Psoas muscle (tissue), 8 donors: Measurements from ENCODE around the gene OR5H6. TPM values are rescaled to one million over a fixed set of nuclear protein-coding genes. Genes with fewer than 3 reads are reported as not detected.

Experiments
- ATAC-seq, 4 donors: fragments of 200-7000 bp; cut with Tn5 transposase; one replicate each; pipeline ENCODE4 v1.9.1; 2020; ENCODE audit warnings: moderate library complexity in 3 of 4, mild to moderate bottlenecking in 2 of 4
- DNase-seq, 2 donors: peaks; one replicate each; pipeline ENCODE4 v3.0.0-alpha.2; 2020
- H3K27ac ChIP-seq: fragments of 200-600 bp; one replicate; pipeline ENCODE4 v1.8.0; 2022
- H3K27me3 ChIP-seq, 3 donors: fragments of 200-600 bp in 1 of 3; one replicate each; pipeline versions ENCODE4 v1.6.1 to v1.8.0; 2013 to 2022; ENCODE audit warnings: low read length in 2 of 3, mild to moderate bottlenecking in 2 of 3, moderate library complexity in 1 of 3; ENCODE audit not compliant: insufficient read depth in 3 of 3
- H3K36me3 ChIP-seq, 2 donors: fragments of 200-600 bp in 1 of 2; one replicate each; pipeline versions ENCODE4 v1.6.1 to v1.8.0; 2013 to 2022; ENCODE audit warnings: low read depth in 1 of 2, mild to moderate bottlenecking in 1 of 2, moderate library complexity in 1 of 2; ENCODE audit not compliant: insufficient read depth in 1 of 2
- H3K4me1 ChIP-seq: fragments of 200-600 bp; one replicate; pipeline ENCODE4 v1.8.0; 2022
- H3K4me3 ChIP-seq: fragments of 200-600 bp; one replicate; pipeline ENCODE4 v1.8.0; 2022; ENCODE audit warnings: mild to moderate bottlenecking
- H3K9me3 ChIP-seq: fragments of 200-600 bp; one replicate; pipeline ENCODE4 v1.8.0; 2022
- CTCF ChIP-seq: fragments of 200-600 bp; IDR thresholded peaks from one replicate; pipeline ENCODE4 v1.8.0; 2022; ENCODE audit warnings: antibody characterized with exemption
- WGBS, 3 donors: extraction: QIAGEN DNeasy Blood & Tissue Kit; methylation state at CpG; one replicate each; pipeline versions ENCODE4 v1.1.6 to v1.1.7; 2013; 5-methylcytosine and 5-hydroxymethylcytosine counted together
- intact Hi-C, 2 donors: fragments of 100-400 bp; cut with DNase I; formaldehyde crosslinking; loops; one replicate each; pipeline versions ENCODE4 v1.11.0 to v1.14.2; 2022
- polyA plus RNA-seq, 3 donors: library from polyadenylated mRNA; stranded (reverse); fragments of 200-250 nt; gene quantifications; one replicate each; pipeline ENCODE4 v1.2.3, GENCODE V29; 2013
- total RNA-seq, 4 donors: library from RNA; stranded (reverse); fragmentation: NEBNext Ultra II Directional in 2 of 4; extraction: Animal tissue kit (Norgen Biotek cat#: 25700) in 2 of 4; gene quantifications; one replicate each; pipeline versions ENCODE4 v1.2.1 to v1.2.4, GENCODE V29; 2021 to 2023
- donor health status: healthy with polysubstance abuse.
- donor health status: DM: no; HTN: no; CAD: no; lungs with moderate emphysema.
- donor health status: Bipolar disorder and iron deficiency.
- donor health status: healthy.
- donor health status: DM: yes; HTN: yes; CAD: no.
- donor health status: DM: no; HTN: no; CAD: no.
- donor health status: DM: no; HTN: no; CAD: no.
- donor health status: DM: yes; HTN: yes; CAD: no.

The OR5H6 gene
- total and polyA plus RNA-seq, 7 donors, result not detected

- H3K9me3 ChIP-seq, result no peaks in the 10 kb centered on the region
- no peaks in the 10 kb centered on the region for H3K36me3 ChIP-seq
- H3K4me3 ChIP-seq, result no peak overlapping the region
- 48 to 74% (median 67%) methylated on average over 2 of the region's 2 CpGs for WGBS, 3 donors
- intact Hi-C loops, result no loop called here
- DNase-seq, result no peak
- H3K4me1 ChIP-seq, result no peaks in the 10 kb centered on the region
- no peak overlapping the region for H3K27ac ChIP-seq
- H3K27me3 ChIP-seq, result no peaks in the 10 kb centered on the region
- no peak for TF ChIP-seq CTCF
- ATAC-seq, result no peak
These were observed 4.3 kb upstream of the OR5H6 start for GRCh38 chr3:98259707-98260106.

- Histone ChIP-seq H3K27me3 (no peaks in the 10 kb centered on the region), H3K4me1 (no peaks in the 10 kb centered on the region), H3K4me3 (no peak overlapping the region), H3K27ac (no peak overlapping the region), H3K9me3 (no peaks in the 10 kb centered on the region), H3K36me3 (no peaks in the 10 kb centered on the region)
- DNase-seq (no peak), ATAC-seq (no peak)
- intact Hi-C loops, result no loop called here
- no peak for TF ChIP-seq CTCF
- 61 to 71% (median 64%) methylated on average over 2 of the region's 2 CpGs for WGBS, 3 donors
These were observed 2.0 kb upstream of the OR5H6 start for GRCh38 chr3:98262046-98262445.

- Histone ChIP-seq H3K36me3 (no peaks in the 10 kb centered on the region), H3K4me1 (no peaks in the 10 kb centered on the region), H3K27ac (no peak overlapping the region), H3K9me3 (peaks cover 12% of the 10 kb centered on the region), H3K4me3 (no peak overlapping the region), H3K27me3 (no peaks in the 10 kb centered on the region)
- 77 to 80% (median 79%) methylated on average over 3 of the region's 3 CpGs for WGBS, 3 donors
- no peak for TF ChIP-seq CTCF
- DNase-seq, result no peak
- intact Hi-C loops, result no loop called here
- ATAC-seq, result no peak
These were observed 5.8 kb downstream of the OR5H6 start for GRCh38 chr3:98269846-98270245.

GRCh38 chr3:98272126-98272525 is 8.1 kb downstream of the OR5H6 start:
- ATAC-seq (no peak), DNase-seq (no peak)
- Histone ChIP-seq H3K4me3 (no peak overlapping the region), H3K9me3 (peaks cover 12% of the 10 kb centered on the region), H3K4me1 (no peaks in the 10 kb centered on the region), H3K27ac (no peak overlapping the region), H3K36me3 (no peaks in the 10 kb centered on the region), H3K27me3 (no peaks in the 10 kb centered on the region)
- intact Hi-C loops, result no loop called here
- no peak for TF ChIP-seq CTCF
- 69 to 81% (median 80%) methylated on average over 3 of the region's 3 CpGs for WGBS, 3 donors

- 79 to 85% (median 82%) methylated on average over 3 of the region's 3 CpGs for WGBS, 3 donors
- Histone ChIP-seq H3K36me3 (no peaks in the 10 kb centered on the region), H3K27me3 (no peaks in the 10 kb centered on the region), H3K27ac (no peak overlapping the region), H3K9me3 (peaks cover 6% of the 10 kb centered on the region), H3K4me3 (no peak overlapping the region), H3K4me1 (no peaks in the 10 kb centered on the region)
- intact Hi-C loops, result no loop called here
- ATAC-seq (no peak), DNase-seq (no peak)
- no peak for TF ChIP-seq CTCF
These were observed 10.9 kb downstream of the OR5H6 start for GRCh38 chr3:98274914-98275313.
